ENCODE measurements around the gene KLHDC2.
A peak's percentile ranks its signal among the peaks of the same experiment; 100 is the strongest.
"Not testable (repeated sequence)": the region's sequence is repeated elsewhere in the genome, so short reads cannot be mapped to it uniquely, and the experiment has no call there.

KLHDC2 gene

DNA sequence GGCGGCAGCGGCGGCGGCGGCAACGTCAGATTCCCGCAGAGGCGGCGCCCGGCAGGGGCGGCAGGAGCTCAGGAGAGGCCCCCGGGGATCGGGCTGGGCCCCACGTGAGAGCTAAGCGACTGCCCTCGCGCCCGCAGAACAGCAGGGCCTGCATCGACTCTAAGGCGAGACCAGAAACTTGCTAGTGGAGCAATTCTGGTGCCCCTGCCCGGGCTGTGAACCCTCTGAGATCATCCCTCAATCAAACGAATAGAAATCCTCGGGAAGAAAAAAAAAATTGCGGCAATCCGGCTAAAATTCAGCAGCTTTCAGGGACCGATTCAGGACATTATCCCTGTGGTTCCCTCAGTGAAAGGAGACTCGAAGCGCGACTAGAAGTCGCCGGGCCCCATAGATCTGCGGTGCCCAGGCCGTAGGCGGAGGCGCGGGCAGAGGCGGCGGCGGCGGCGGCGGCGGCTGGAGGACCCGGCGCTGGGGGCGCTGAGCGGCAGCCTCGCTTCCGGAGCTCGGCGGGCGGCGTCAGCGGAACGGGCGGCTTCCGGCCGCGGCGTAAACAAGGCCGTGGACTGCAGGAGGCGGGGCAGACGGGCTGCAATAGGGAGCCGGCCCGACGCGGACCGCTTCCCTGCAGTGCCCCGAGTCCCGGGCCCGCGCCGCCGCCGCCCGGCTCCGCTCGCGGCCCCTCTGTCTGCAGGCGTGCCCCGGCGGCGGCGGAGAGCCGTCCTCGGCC, at the start of gene KLHDC2:
TSS of gene KLHDC2 (plus strand) at position 583 of the 730 bp plus-strand sequence. CDS start 316 bp downstream, outside the sequence.
- peak; percentile 65 to 84 (median 76) for DNase-seq

- no peak for DNase-seq
These were observed 47.2 kb upstream of the KLHDC2 start for GRCh38 chr14:49720744-49721143.

GRCh38 chr14:49721733-49722435, 46.1 kb upstream of the KLHDC2 start:
- not testable (repeated sequence) for DNase-seq

GRCh38 chr14:49727171-49727570, 40.8 kb upstream of the KLHDC2 start:
- no peak for DNase-seq

DNA sequence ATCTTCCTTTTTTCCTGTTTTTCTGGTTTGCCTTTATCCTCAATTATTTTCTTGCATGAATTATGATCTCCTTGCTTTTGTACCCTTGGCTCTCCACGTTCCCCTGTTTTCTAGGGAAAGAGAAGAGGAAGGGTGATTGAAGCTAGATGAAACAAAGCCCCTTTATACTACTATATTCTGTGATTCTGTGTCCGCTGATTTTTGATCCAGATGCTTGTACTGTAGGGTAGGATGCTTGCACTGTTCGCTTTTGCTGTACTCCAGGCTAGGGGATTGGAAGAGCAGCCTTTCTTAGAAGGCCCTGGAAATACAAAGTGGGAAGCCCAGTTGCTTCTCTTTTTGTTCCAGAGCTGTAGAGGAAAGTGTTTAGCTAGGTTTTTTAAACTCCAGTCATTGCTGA, 35.1 kb upstream of the KLHDC2 start:
- DNase-seq = no peak

- no peak for DNase-seq
These were observed 34.1 kb upstream of the KLHDC2 start for GRCh38 chr14:49733836-49734235.

DNA sequence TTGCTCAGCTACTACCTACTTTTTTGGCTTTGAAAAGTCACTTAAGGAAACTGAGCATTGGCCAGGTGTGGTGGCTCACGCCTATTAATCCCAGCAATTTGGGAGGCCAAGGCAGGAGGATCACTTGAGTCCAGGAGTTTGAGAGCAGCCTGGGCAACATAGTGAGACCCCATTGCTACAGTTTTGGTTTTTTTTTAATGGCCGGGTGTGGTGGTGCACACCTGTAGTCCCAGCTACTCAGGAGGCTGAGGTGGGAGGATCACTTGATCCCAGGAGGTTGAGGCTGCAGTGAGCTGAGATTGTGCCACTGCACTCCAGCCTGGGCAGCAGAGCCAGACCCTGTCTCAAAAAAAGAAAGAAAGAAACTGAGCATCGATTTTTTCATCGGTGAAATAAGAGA, 32.3 kb upstream of the KLHDC2 start:
- DNase-seq = not testable (repeated sequence)

DNA sequence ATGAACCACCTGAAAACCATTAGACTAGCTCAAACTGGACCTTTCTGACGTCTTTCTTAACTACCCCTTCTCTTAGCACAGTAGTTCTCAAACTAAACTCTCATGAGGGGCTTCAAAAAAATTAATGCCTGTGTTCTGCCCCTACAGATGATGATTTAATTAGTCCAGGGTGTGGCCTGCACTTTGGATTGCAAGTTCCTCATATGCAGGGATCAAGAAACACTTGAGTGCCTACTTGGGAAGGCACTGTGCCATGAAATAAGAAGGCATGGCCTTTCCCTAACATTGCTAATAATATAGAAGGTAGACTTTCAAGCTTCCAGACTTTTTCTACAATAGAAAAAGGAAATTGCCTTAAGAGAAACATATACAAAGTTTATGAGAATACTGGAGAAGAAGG, 22.8 kb upstream of the KLHDC2 start:
- DNase-seq = no peak

- DNase-seq = not testable (repeated sequence)
These were observed 21.5 kb upstream of the KLHDC2 start for GRCh38 chr14:49746476-49746875.

GRCh38 chr14:49754570-49755097, 13.3 kb upstream of the KLHDC2 start:
- no peak for DNase-seq

DNA sequence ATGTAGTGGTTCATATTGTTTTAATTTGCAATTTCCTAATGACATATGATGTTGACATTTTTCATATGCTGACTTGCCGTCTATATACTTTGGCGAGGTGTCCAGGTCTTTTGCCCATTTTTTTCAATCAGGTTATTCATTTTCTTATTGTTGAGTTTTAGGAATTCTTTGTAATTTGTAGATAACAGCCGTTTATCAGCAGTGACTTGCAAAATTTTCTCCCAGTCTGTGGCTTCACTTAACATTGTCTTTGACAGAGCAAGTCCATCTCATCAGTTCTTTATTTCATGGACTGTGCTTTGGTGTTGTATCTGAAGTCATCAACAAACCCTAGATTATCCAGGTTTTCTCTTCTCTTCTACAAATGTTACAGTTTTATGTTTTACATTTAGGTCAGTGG, 12.6 kb upstream of the KLHDC2 start:
- DNase-seq = no peak

- no peak for DNase-seq
These were observed 6.0 kb upstream of the KLHDC2 start for GRCh38 chr14:49761839-49762551.

DNA sequence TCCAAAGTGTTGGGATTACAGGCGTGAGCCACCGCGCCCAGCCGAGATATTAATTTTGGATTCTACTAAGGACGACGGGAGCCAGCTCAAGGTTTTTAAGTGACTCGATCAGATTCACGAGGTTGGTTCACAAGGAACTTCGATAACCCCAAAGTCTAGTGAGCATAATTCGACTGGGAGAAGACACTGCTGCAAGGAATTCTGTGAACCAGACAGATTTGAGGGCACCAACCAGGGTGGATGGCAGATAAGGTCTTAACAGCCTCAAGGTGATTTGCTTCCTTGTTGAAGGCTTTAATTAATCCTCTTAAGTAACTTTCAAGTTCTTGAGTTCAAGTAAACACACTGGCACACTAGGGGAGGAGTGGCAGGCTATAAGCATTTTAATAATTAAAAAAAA, 1.1 kb upstream of the KLHDC2 start:
- no peak for DNase-seq

- DNase-seq = no peak
These were observed 733 bp upstream of the KLHDC2 start for GRCh38 chr14:49767270-49767570.

DNA sequence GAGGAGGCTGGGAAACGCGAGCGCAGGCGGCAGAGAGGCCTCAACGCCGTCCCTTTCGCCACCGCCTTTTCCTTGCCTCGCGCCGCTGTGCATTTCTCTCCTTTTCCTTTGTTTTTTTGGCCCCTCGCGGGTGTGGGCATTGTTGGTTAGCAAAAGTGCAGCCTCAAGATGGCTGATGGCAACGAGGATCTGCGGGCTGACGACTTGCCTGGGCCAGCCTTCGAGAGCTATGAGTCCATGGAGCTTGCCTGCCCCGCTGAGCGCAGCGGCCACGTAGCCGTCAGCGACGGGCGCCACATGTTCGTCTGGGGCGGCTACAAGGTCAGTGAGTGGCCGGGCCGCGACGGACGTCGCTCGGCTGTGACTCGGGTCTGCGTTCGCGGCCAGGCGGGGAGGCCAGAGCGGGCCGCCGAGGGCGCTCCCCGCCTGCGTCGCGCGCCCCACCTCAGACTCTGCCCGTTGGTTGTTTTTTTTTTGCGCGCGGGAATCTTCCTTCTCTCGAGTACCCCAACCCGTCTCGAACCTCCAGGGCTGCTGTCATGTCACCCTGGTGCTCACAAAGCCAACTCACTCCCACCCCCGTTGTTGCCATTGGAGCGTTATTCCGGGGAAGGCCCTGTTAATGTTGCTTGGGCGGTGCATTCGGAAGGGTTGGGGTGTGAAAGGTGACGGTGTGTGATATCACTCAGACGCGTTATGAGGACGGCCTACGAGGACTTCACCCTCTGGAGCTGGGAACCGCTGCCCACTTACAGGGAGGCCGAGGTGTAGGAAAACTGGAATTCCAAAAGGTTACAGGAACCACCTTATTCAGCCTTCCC, 558 bp downstream of the KLHDC2 start:
- DNase-seq = peak; percentile 26 to 40 (median 36)

DNA sequence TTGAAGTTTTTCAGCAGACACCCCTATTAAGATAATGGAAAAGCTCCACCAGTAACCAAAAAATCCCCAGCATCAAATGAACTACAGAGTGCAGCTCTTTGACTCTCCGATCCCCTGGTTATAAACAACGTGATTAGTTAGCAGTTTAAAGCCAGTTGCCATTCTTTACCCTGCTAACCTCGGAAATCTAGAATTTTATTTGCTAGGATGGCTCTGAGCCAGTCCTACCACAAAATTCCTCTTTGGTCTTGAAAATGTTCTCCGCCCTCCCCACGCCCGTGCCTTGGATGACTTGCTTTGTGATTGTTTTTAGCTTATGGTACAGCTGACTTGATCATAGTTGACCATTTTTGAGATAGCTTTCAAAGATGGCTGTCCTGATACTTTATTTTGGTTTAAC, 1.2 kb downstream of the KLHDC2 start:
- DNase-seq = no peak

DNA sequence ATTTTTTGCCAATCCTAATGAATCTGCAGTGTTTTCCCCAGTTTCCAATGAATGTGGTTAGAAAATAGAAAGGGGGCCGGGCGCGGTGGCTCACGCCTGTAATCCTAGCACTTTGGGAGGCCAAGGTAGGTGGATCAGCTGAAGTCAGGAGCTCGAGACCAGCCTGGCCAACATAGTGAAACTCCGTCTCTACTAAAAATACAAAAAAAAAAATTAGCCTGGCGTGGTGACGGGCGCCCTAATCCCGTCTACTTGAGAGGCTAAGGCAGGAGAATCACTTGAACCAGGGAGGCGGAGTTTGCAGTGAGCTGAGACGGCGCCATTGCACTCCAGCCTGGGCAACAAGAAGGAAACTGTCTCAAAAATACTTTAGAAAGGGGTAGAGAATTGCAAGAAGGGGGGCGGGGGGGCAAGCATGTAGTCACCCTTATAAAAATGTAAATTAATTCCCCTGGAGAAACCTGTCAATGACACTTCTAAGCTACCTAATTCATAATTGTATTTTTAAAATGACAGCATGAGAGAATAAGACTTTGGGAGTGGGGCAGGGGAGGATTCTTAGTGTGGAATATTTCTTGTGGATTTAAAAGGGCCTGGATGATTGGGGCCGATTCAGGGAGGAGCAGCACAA, 1.7 kb downstream of the KLHDC2 start:
- DNase-seq = no peak

DNA sequence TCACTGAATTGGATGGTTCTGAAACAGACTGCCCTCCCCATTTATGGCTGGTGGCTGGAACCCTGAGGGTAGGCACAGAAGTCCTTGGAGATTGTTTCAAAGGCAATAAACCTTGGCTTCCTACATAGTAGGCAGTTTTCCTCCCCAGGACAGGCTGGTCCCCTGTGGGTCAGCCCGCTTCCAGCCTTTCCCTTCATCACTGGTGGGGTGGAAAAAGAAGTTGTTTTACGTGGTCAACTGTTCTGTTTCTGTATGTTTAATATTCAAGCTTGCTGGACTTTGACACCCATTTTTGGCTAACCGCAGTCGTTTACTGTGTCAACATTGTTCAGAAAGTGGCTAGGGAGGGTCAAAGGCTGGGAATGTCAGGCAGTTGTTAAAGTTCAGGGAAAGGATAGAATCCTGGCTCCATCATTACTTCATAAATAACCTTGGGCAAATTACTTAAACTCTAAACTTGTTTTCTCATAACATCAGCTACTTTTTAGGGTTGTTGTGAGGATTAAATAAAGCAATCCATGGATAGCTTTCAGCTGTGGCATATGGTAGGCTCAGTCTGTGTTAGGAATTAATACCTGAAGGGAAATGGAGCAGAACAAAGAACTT, 2.4 kb downstream of the KLHDC2 start:
- no peak for DNase-seq

DNA sequence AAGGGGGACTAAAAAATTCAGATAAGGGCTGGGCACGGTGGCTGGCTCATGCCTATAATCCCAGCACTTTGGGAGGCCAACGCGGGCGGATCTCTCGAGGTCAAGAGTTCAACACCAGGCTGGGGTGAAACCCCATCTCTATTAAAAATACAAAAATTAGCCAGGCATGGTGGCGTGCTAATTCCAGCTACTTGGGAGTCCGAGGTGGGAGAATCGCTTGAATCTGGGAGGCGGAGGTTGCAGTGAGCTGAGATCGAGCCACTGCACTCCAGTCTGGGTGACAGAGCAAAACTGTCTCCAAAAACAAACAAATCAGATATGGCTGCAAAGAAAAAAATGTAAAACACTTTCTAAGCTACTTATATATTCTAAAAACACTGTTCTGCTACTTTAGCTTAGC, 3.7 kb downstream of the KLHDC2 start:
- not testable (repeated sequence) for DNase-seq

GRCh38 chr14:49774106-49774505, 6.2 kb downstream of the KLHDC2 start:
- no peak for DNase-seq

DNA sequence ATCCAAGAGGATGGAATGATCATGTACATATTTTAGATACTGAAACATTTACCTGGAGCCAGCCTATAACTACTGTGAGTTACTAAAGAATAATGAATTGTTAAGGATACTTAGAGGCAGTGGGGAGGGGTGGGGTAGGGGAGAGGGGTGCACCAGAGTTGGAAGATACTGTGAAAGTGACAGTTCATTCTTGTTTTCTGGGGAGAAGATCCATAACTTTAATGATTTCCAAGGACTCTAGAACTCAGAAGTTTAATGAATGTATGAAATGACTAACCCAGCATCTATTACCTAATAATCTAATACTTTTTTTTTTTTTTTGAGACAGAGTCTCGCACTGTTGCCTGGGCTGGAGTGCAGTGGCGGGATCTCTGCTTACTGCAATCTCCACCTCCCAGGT, 10.5 kb downstream of the KLHDC2 start:
- DNase-seq = no peak

DNA sequence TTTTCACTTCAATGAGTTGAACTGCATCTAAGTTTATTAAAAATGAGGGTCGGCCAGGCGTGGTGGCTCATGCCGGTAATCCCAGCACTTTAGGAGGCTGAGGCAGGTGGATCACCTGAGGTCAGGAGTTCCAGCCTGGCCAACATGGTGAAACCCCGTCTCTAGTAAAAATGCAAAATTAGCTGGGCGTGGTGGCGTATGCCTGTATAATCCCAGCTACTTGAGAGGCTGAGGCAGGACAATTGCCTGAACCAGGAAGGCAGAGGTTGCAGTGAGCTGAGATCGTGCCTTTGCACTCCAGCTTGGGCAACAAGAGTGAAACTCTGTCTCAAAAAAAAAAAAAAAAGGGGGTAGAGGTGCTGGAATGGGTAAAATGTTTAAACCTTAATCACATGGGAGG, 13.1 kb downstream of the KLHDC2 start:
- DNase-seq = not testable (repeated sequence)

All from activated CD4-positive, CD25-positive, alpha-beta regulatory T cell (primary cell).